Ovary (tissue), 3 donors: Measurements from ENCODE around the gene ABLIM2.

Experiments used
- EP300 ChIP-seq: sonication (generic); formaldehyde crosslinking; IDR thresholded peaks from one replicate; pipeline ENCODE4 v1.6.1; 2017; ENCODE audit warnings: antibody characterized with exemption
- POLR2A ChIP-seq: fragments of 450-650 bp; IDR thresholded peaks from one replicate; pipeline ENCODE4 v1.6.1; 2017; ENCODE audit warnings: antibody characterized with exemption, mild to moderate bottlenecking, moderate library complexity
- TF ChIP-seq, protein P1 (sequence below), 3 donors: fragments of 450-650 bp in 2 of 3; fragments of 200-600 bp in 1 of 3; IDR thresholded peaks; one replicate each; pipeline versions ENCODE4 v1.5.1 to v1.8.0; 2016 to 2022; ENCODE audit warnings: antibody characterized with exemption in 3 of 3, mild to moderate bottlenecking in 1 of 3
- donor health status: DM: no; HTN: no; CAD: no.

GRCh38 chr4:8108261-8108660, 50.4 kb downstream of the ABLIM2 start:
- TF ChIP-seq, protein P1, sequence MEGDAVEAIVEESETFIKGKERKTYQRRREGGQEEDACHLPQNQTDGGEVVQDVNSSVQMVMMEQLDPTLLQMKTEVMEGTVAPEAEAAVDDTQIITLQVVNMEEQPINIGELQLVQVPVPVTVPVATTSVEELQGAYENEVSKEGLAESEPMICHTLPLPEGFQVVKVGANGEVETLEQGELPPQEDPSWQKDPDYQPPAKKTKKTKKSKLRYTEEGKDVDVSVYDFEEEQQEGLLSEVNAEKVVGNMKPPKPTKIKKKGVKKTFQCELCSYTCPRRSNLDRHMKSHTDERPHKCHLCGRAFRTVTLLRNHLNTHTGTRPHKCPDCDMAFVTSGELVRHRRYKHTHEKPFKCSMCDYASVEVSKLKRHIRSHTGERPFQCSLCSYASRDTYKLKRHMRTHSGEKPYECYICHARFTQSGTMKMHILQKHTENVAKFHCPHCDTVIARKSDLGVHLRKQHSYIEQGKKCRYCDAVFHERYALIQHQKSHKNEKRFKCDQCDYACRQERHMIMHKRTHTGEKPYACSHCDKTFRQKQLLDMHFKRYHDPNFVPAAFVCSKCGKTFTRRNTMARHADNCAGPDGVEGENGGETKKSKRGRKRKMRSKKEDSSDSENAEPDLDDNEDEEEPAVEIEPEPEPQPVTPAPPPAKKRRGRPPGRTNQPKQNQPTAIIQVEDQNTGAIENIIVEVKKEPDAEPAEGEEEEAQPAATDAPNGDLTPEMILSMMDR (IDR thresholded peaks at IDR 0.05) = no peak
- no peak for TF ChIP-seq EP300
- TF ChIP-seq POLR2A = no peak
